Measurements from ENCODE around the gene MYOT.
A peak's percentile ranks its signal among the peaks of the same experiment; 100 is the strongest.

Gene MYOT

GRCh38 chr5:137831105-137831504 lies 36.6 kb upstream of the MYOT start:
- ATAC-seq, result no peak
- no peak for TF ChIP-seq ISL1 (CRISPR knock-in tag; IDR thresholded peaks at IDR 0.05)
- TF ChIP-seq TOX (CRISPR knock-in tag; IDR thresholded peaks at IDR 0.05; ENCODE audit: borderline replicate concordance), result no peak
- no peak for TF ChIP-seq PPARA (CRISPR knock-in tag; IDR thresholded peaks at IDR 0.05; ENCODE audit: borderline replicate concordance)
- no peak for TF ChIP-seq ZFP30 (CRISPR knock-in tag; IDR thresholded peaks at IDR 0.05)
- no peak for TF ChIP-seq ZFP3 (CRISPR knock-in tag; IDR thresholded peaks at IDR 0.05)
- no peak for TF ChIP-seq OSR1 (CRISPR knock-in tag; IDR thresholded peaks at IDR 0.05)
- no peak for TF ChIP-seq CSRNP3 (CRISPR knock-in tag; IDR thresholded peaks at IDR 0.05)
- no peak for TF ChIP-seq TSHZ2 (CRISPR knock-in tag; IDR thresholded peaks at IDR 0.05)
- TF ChIP-seq ZNF565 (CRISPR knock-in tag; conservative IDR thresholded peaks at IDR 0.05; ENCODE audit: low read depth), result no peak
- no peak for TF ChIP-seq ZC3H10 (CRISPR knock-in tag; IDR thresholded peaks at IDR 0.05)
- TF ChIP-seq CSDC2 (CRISPR knock-in tag; IDR thresholded peaks at IDR 0.05), result no peak
- no peak for TF ChIP-seq ESRRG (CRISPR knock-in tag; IDR thresholded peaks at IDR 0.05)
- no peak for TF ChIP-seq ZNF8 (CRISPR knock-in tag; IDR thresholded peaks at IDR 0.05)
- TF ChIP-seq SNAI2 (CRISPR knock-in tag; IDR thresholded peaks at IDR 0.05), result no peak
- TF ChIP-seq ARNTL (CRISPR knock-in tag; IDR thresholded peaks at IDR 0.05; ENCODE audit: borderline replicate concordance, low read depth), result no peak
- TF ChIP-seq GLIS3 (CRISPR knock-in tag; IDR thresholded peaks at IDR 0.05), result no peak
- TF ChIP-seq ZNF70 (CRISPR knock-in tag; IDR thresholded peaks at IDR 0.05), result no peak
- TF ChIP-seq BACH2 (CRISPR knock-in tag; IDR thresholded peaks at IDR 0.05; ENCODE audit: borderline replicate concordance), result no peak

- no peak for TF ChIP-seq ZNF70 (CRISPR knock-in tag; IDR thresholded peaks at IDR 0.05)
- peak; percentile 23; the same call in 1 of the 2 replicates for TF ChIP-seq ISL1 (CRISPR knock-in tag; IDR thresholded peaks at IDR 0.05)
Measured at GRCh38 chr5:137831526-137831925, 36.1 kb upstream of the MYOT start.

GRCh38 chr5:137832416-137832815 lies 35.2 kb upstream of the MYOT start:
- no peak for ATAC-seq
- TF ChIP-seq RARB (CRISPR knock-in tag; IDR thresholded peaks at IDR 0.05) (0 out of 2 replicates have a peak, but pooled peaks have one; percentile 54), ISL1 (CRISPR knock-in tag; IDR thresholded peaks at IDR 0.05) (peak; percentile 50; the same call in 1 of the 2 replicates), POU6F1 (CRISPR knock-in tag; IDR thresholded peaks at IDR 0.05; ENCODE audit: borderline replicate concordance, low read depth) (0 out of 2 replicates have a peak, but pooled peaks have one; percentile 53), CSRNP3 (CRISPR knock-in tag; IDR thresholded peaks at IDR 0.05) (no peak), BACH2 (CRISPR knock-in tag; IDR thresholded peaks at IDR 0.05; ENCODE audit: borderline replicate concordance) (no peak), PPARA (CRISPR knock-in tag; IDR thresholded peaks at IDR 0.05; ENCODE audit: borderline replicate concordance) (no peak), GLIS3 (CRISPR knock-in tag; IDR thresholded peaks at IDR 0.05) (no peak), ZNF70 (CRISPR knock-in tag; IDR thresholded peaks at IDR 0.05) (no peak), CSDC2 (CRISPR knock-in tag; IDR thresholded peaks at IDR 0.05) (peak; percentile 97), OSR1 (CRISPR knock-in tag; IDR thresholded peaks at IDR 0.05) (peak; percentile 95), ZNF8 (CRISPR knock-in tag; IDR thresholded peaks at IDR 0.05) (no peak), TOX (CRISPR knock-in tag; IDR thresholded peaks at IDR 0.05; ENCODE audit: borderline replicate concordance) (peak; percentile 68; the same call in 1 of the 2 replicates), SNAI2 (CRISPR knock-in tag; IDR thresholded peaks at IDR 0.05) (peak; percentile 91), ZNF565 (CRISPR knock-in tag; conservative IDR thresholded peaks at IDR 0.05; ENCODE audit: low read depth) (no peak), ESRRG (CRISPR knock-in tag; IDR thresholded peaks at IDR 0.05) (peak; percentile 54; the same call in 1 of the 2 replicates), TSHZ2 (CRISPR knock-in tag; IDR thresholded peaks at IDR 0.05) (no peak), TCF4 (CRISPR knock-in tag; IDR thresholded peaks at IDR 0.05; ENCODE audit: borderline replicate concordance) (no peak), ARNTL (CRISPR knock-in tag; IDR thresholded peaks at IDR 0.05; ENCODE audit: borderline replicate concordance, low read depth) (no peak), PATZ1 (CRISPR knock-in tag; IDR thresholded peaks at IDR 0.05; ENCODE audit: borderline replicate concordance) (peak; percentile 56; the same call in 1 of the 2 replicates), ZFP3 (CRISPR knock-in tag; IDR thresholded peaks at IDR 0.05) (peak; percentile 81; the same call in 1 of the 2 replicates)

More at GRCh38 chr5:137831526-137831925, 36.1 kb upstream of the MYOT start:
- no peak for ATAC-seq

All from SK-N-SH treated with all-trans-retinoic acid at 6 μM for 48 hours (cell line).